Measurements from ENCODE around the gene GPR68.

DNA sequence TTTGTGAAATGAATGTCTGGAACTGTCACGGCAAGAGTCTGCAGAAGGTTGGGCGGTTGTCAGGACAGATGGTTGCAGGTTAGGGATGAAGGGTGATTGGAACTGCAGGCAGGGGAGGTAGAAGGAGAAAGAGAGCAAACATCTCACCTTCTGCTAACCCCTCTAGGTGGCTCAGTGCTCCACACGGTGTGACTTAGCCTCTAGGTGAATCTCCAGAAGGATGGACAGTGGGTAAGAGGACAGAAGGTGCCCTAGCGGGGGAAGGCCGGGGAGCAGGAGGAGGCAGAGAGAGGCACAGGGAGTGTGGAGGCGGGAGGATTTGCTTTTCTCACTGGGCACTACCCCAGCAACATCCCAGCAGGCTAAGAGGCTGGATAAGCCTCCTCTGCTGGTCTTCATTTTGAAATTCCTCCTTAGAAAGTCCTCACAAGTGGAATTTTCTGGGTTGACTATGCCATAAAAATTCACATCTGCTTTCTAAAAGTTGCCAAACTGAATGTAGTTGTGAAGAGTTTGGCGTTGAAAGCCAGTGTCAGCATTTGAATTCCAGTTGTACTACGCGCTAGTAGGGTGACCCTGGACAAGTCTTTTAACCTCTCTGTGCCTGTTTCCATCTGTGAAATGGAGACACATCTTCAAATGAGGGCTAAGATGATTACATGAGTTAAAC, 10.7 kb upstream of the GPR68 start:
- TF ChIP-seq, protein P1, sequence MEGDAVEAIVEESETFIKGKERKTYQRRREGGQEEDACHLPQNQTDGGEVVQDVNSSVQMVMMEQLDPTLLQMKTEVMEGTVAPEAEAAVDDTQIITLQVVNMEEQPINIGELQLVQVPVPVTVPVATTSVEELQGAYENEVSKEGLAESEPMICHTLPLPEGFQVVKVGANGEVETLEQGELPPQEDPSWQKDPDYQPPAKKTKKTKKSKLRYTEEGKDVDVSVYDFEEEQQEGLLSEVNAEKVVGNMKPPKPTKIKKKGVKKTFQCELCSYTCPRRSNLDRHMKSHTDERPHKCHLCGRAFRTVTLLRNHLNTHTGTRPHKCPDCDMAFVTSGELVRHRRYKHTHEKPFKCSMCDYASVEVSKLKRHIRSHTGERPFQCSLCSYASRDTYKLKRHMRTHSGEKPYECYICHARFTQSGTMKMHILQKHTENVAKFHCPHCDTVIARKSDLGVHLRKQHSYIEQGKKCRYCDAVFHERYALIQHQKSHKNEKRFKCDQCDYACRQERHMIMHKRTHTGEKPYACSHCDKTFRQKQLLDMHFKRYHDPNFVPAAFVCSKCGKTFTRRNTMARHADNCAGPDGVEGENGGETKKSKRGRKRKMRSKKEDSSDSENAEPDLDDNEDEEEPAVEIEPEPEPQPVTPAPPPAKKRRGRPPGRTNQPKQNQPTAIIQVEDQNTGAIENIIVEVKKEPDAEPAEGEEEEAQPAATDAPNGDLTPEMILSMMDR (IDR thresholded peaks at IDR 0.05; ENCODE audit: poor library complexity): no peak
- TF ChIP-seq EZH2 (IDR thresholded peaks at IDR 0.05; ENCODE audit: borderline replicate concordance): no peak
